Heart left ventricle (tissue), 13 donors: Measurements from ENCODE around the gene CNTD1.

ENCODE experiments used
- CTCF ChIP-seq, 12 donors: fragments of 200-600 bp; sonication (generic) in 4 of 12; IDR thresholded peaks; one replicate each; pipeline versions ENCODE4 v1.5.0 to v1.8.0; 2018 to 2022; ENCODE audit warnings: antibody characterized with exemption in 12 of 12, mild to moderate bottlenecking in 5 of 12
- POLR2A ChIP-seq, 2 donors: fragments of 450-650 bp; IDR thresholded peaks; one replicate each; pipeline ENCODE4 v1.6.1; 2017; ENCODE audit warnings: antibody characterized with exemption in 2 of 2, mild to moderate bottlenecking in 2 of 2, moderate library complexity in 2 of 2
- donor health status: ischemic (EF 13 %, LVEDD 7.1; RV severe dilation, severe dysfunction).
- donor health status: DM: no; HTN: yes; CAD: no.
- donor health status: DM: no; HTN: no; CAD: no.
- donor health status: ischemic (EF 25% LVEDD 6.9; RV normal size, moderate dysfunction).
- donor health status: ischemic (EF 25% LVEDD 5.7; RV mildly dilated, moderate dysfunction).
- donor health status: ischemic (EF 35%, LVEDD 5.7; RV mildly dilated, moderate dysfunction).
- donor health status: nonischemic (EF 11% LVEDD 7.7; RV severe dilation, severe dysfunction).
- donor health status: DM: yes; HTN: yes; CAD: no.
- donor health status: PGD.
- donor health status: ischemic (EF 29% LVEDD 5.4; RV normal size, mild dysfunction).
- donor health status: nonischemic (EF 23%, LVEDD 6.1; RV moderate dilation, normal function).

GRCh38 chr17:42798011-42798382 lies 664 bp upstream of the CNTD1 start:
- no peak for TF ChIP-seq POLR2A (IDR thresholded peaks at IDR 0.05)
- no peak for TF ChIP-seq CTCF (IDR thresholded peaks at IDR 0.05)
